NCI-H460 (cell line): ENCODE results near the gene GNG13. TPM values are rescaled to one million over a fixed set of nuclear protein-coding genes. Genes with fewer than 3 reads are reported as not detected.

Source experiments
- small RNA-seq, 2 experiments: library from RNA; depleted of rRNA; stranded (forward); fragments of <200 nt; gene quantifications; one replicate each; pipeline ENCODE3, GENCODE V24; 2014
- total RNA-seq: library from RNA; depleted of rRNA; stranded (reverse); fragments of >200 nt; shearing (Covaris generic); gene quantifications from 2 replicates; pipeline ENCODE4 v1.2.3, GENCODE V29; 2014; rRNA removed

GNG13 gene
- total RNA-seq, 1 experiment from 2014 or later: not detected

Small RNA genes within 50 kb of the gene (small RNA-seq; reads per million reads assigned to genes)
- gene MIR662: 0 reads per million in 2 experiments

Other genes starting within 250 kb of the GNG13 start
- gene PRR35, start 240.3 kb downstream of the GNG13 start, total RNA-seq: 0.05 TPM in 1 of 2 replicates, not detected in the other
- gene NHLRC4, start 233.7 kb downstream of the GNG13 start, total RNA-seq: 0.12 and 0.35 TPM in 2 replicates
- gene PIGQ, start 230.8 kb downstream of the GNG13 start, total RNA-seq: 16.7 and 18.3 TPM in 2 replicates
- 10.7 and 11.9 TPM in 2 replicates for gene RAB40C, start 210.7 kb downstream of the GNG13 start, total RNA-seq
- 0.15 and 0.43 TPM in 2 replicates for gene WFIKKN1, start 169.7 kb downstream of the GNG13 start, total RNA-seq
- gene METTL26, start 164.4 kb downstream of the GNG13 start, total RNA-seq: 84.3 and 106 TPM in 2 replicates
- 60.2 and 87.0 TPM in 2 replicates for gene MCRIP2, start 158.9 kb downstream of the GNG13 start, total RNA-seq
- 13.1 and 14.6 TPM in 2 replicates for gene WDR90, start 151.4 kb downstream of the GNG13 start, total RNA-seq
- 39.6 and 47.4 TPM in 2 replicates for gene RHOT2, start 132.6 kb downstream of the GNG13 start, total RNA-seq
- 2.2 and 2.3 TPM in 2 replicates for gene RHBDL1, start 125.1 kb downstream of the GNG13 start, total RNA-seq
- 69.3 and 83.1 TPM in 2 replicates for gene STUB1, start 120.3 kb downstream of the GNG13 start, total RNA-seq
- gene JMJD8, start 116.4 kb downstream of the GNG13 start, total RNA-seq: 46.5 and 52.1 TPM in 2 replicates
- 8.8 and 10.2 TPM in 2 replicates for gene WDR24, start 110.3 kb downstream of the GNG13 start, total RNA-seq
- gene FBXL16, start 94.9 kb downstream of the GNG13 start, total RNA-seq: 1.7 and 2.0 TPM in 2 replicates
- 30.3 and 61.8 TPM in 2 replicates for gene METRN, start 85.6 kb downstream of the GNG13 start, total RNA-seq
- gene ANTKMT, start 79.6 kb downstream of the GNG13 start, total RNA-seq: 19.9 and 22.9 TPM in 2 replicates
- 4.1 and 4.5 TPM in 2 replicates for gene CCDC78, start 74.3 kb downstream of the GNG13 start, total RNA-seq
- 9.3 and 11.7 TPM in 2 replicates for gene HAGHL, start 73.6 kb downstream of the GNG13 start, total RNA-seq
- 32.4 and 36.8 TPM in 2 replicates for gene CIAO3, start 59.7 kb downstream of the GNG13 start, total RNA-seq
- 0.29 and 0.54 TPM in 2 replicates for gene MSLN, start 40.0 kb downstream of the GNG13 start, total RNA-seq
- gene RPUSD1, start 12.4 kb downstream of the GNG13 start, total RNA-seq: 31.7 and 33.1 TPM in 2 replicates
- 10.9 and 12.1 TPM in 2 replicates for gene CHTF18, start 12.1 kb downstream of the GNG13 start, total RNA-seq
- gene LMF1, start 170.2 kb upstream of the GNG13 start, total RNA-seq: 15.6 and 16.2 TPM in 2 replicates
- 0.97 and 1.5 TPM in 2 replicates for gene SOX8, start 181.0 kb upstream of the GNG13 start, total RNA-seq